ENCODE results near the gene MUSTN1.

Gene MUSTN1

GRCh38 chr3:52805270-52806039 lies 29.4 kb downstream of the MUSTN1 start:
- DNase-seq (ENCODE audit: low read depth in 2 of 2) = no peak

- no peak for DNase-seq (ENCODE audit: low read depth in 2 of 2)
These were observed 33.0 kb downstream of the MUSTN1 start for GRCh38 chr3:52801839-52802238.

GRCh38 chr3:52800079-52800478 lies 34.7 kb downstream of the MUSTN1 start:
- DNase-seq (ENCODE audit: low read depth in 2 of 2) = no peak

GRCh38 chr3:52798978-52799476 lies 35.8 kb downstream of the MUSTN1 start:
- no peak for DNase-seq (ENCODE audit: low read depth in 2 of 2)

GRCh38 chr3:52798376-52798977 lies 36.3 kb downstream of the MUSTN1 start:
- DNase-seq (ENCODE audit: low read depth in 2 of 2) = no peak

GRCh38 chr3:52796411-52796810 lies 38.4 kb downstream of the MUSTN1 start:
- no peak for DNase-seq (ENCODE audit: low read depth in 2 of 2)

GRCh38 chr3:52795298-52795900 lies 39.4 kb downstream of the MUSTN1 start:
- DNase-seq (ENCODE audit: low read depth in 2 of 2) = no peak

GRCh38 chr3:52794612-52795099 lies 40.2 kb downstream of the MUSTN1 start, which contains the start of gene ITIH3:
Gene ITIH3 (plus strand): TSS chr3:52794796. CDS start chr3:52794804, 8 bp downstream.
- DNase-seq (ENCODE audit: low read depth in 2 of 2) = no peak

GRCh38 chr3:52793702-52794611 lies 40.9 kb downstream of the MUSTN1 start:
- DNase-seq (ENCODE audit: low read depth in 2 of 2) = no peak

- DNase-seq (ENCODE audit: low read depth in 2 of 2) = no peak
These were observed 41.7 kb downstream of the MUSTN1 start for GRCh38 chr3:52792961-52793695.

- no peak for DNase-seq (ENCODE audit: low read depth in 2 of 2)
These were observed 42.4 kb downstream of the MUSTN1 start for GRCh38 chr3:52792413-52792812.

- DNase-seq (ENCODE audit: low read depth in 2 of 2) = no peak
These were observed 42.9 kb downstream of the MUSTN1 start for GRCh38 chr3:52791928-52792327.

GRCh38 chr3:52791366-52791765 lies 43.5 kb downstream of the MUSTN1 start:
- DNase-seq (ENCODE audit: low read depth in 2 of 2) = no peak

GRCh38 chr3:52790741-52791140 lies 44.1 kb downstream of the MUSTN1 start:
- no peak for DNase-seq (ENCODE audit: low read depth in 2 of 2)

GRCh38 chr3:52790337-52790736 lies 44.5 kb downstream of the MUSTN1 start:
- DNase-seq (ENCODE audit: low read depth in 2 of 2) = no peak

- DNase-seq (ENCODE audit: low read depth in 2 of 2) = no peak
These were observed 45.1 kb downstream of the MUSTN1 start for GRCh38 chr3:52789746-52790040.

- no peak for DNase-seq (ENCODE audit: low read depth in 2 of 2)
These were observed 45.7 kb downstream of the MUSTN1 start for GRCh38 chr3:52788890-52789745.

- DNase-seq (ENCODE audit: low read depth in 2 of 2) = no peak
These were observed 46.9 kb downstream of the MUSTN1 start for GRCh38 chr3:52787672-52788625.

GRCh38 chr3:52787246-52787645 lies 47.6 kb downstream of the MUSTN1 start:
- DNase-seq (ENCODE audit: low read depth in 2 of 2) = no peak
